ENCODE measurements around the gene MOB3A.
A peak's percentile ranks its signal among the peaks of the same experiment; 100 is the strongest.

The MOB3A gene

GRCh38 chr19:2057484-2058469, 38.3 kb downstream of the MOB3A start:
- no peak for DNase-seq

GRCh38 chr19:2056837-2057192, 39.3 kb downstream of the MOB3A start:
- no peak for DNase-seq

GRCh38 chr19:2055931-2056836, 39.9 kb downstream of the MOB3A start:
- no peak for DNase-seq

- no peak for DNase-seq
These were observed 41.4 kb downstream of the MOB3A start for GRCh38 chr19:2054763-2055162.

DNA sequence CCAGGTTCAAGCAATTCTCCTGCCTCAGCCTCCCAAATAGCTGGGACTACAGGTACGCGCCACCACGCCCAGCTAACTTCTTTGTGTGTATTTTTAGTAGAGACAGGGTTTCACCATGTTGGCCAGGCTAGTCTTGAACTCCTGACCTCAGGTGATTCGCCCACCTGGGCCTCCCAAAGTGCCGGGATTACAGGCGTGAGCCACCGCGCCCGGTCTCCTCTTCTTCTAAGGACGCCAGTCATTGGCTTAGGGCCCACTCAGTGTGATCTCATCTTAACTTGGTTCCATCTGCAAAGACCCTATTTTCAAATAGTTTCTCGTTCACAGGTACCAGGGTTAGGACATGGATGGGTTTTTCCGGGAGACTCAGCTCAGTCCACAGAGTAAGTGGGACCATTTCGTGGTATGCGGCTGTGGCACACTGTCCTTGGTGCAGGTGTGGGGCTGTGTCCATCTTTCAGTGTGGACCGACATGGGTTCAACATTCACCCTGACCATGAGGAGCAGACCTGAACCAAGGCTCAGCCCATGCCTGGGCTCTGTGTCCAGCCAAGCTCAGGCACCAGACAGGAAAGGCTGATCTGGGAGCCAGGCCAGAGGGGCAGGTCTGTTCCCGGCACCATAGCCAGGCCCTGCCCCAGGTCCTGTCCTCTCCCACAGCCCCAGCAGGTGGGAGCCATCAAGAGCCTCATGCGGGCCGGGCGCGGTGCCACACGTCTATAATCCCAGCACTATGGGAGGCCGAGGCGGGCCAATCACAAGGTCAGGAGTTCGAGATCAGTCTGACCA, 42.3 kb downstream of the MOB3A start:
- no peak for DNase-seq

DNA sequence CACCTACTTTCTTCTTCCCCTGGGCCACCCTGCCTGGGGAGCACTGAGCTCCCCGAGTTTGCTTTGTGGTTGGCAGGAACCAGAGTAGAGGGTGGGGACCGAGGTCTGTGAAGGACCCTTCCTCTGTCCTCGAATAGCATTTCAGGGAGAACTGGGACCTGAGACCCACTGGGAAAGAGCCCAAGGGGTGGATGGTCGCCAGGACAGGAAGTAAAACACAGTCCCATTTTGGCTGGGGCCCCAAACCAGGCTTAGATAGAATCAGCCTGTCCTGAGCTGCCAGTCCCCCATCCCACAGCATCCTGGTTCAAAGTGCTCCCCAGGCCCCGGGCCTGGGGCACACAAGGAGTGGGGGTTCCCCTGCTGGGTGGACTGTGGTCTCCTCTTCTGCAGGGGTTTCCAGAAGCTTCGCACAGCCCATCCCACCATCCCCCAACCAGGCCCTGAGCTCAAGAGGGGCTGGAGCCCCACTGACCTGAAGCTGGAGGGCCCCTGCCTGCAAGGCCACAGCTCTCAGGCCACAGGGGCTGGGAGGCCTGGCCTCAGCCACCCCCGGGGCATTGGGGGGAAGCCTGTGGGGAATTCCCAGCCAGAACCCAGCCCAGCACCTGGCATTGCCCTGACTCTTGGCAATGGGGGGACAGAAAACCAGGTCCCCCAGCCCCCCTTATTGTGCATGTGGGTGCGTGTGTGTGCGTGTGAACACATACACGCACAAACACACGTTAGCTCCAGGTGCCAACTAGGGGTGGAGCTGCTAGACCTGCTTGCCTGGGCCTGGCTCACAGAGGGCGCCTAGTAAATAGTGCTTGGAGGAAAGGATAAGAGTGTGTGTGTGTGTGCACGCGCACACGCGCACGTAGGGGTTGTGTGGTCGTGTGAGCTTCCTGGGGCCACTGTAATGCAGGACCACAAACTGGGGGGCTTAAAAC, 44.1 kb downstream of the MOB3A start:
- no peak for DNase-seq

GRCh38 chr19:2050991-2051772, 44.9 kb downstream of the MOB3A start, which contains the start of gene MKNK2:
TSS of gene MKNK2 (minus strand) at chr19:2051244. CDS start at chr19:2050851, 393 bp downstream.
- DNase-seq: peak; percentile 87

DNA sequence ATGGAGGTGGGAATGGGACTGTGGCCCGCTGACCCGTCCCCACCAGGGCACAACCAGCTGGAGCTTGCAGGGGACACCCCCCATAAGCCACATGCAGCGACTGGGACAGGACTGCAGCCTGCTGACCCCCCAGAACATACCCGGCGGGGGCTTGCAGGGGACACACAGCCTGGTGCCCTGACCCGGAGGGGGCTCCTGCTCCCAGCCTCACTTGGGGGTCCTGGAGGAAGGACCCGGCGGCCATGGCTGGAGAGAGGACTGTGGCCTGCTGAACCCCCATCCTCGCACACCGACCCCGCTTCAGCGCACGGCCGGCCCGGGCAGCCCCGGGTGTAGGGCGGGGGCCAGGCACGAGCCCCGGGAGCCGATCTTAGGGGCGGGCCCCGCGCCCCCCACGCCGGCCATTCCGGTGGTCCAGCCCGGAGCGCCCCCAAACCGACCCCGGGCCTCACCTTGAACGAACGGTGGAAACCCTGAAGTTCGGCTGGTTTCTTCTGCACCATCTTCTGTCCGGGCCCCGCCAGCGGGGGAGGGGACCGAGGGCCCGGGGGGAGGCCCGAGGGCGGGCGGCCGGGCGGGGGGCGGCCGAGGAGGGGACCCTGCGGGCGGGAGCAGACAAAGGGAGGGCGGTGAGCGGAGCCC, 45.7 kb downstream of the MOB3A start:
- no peak for DNase-seq

DNA sequence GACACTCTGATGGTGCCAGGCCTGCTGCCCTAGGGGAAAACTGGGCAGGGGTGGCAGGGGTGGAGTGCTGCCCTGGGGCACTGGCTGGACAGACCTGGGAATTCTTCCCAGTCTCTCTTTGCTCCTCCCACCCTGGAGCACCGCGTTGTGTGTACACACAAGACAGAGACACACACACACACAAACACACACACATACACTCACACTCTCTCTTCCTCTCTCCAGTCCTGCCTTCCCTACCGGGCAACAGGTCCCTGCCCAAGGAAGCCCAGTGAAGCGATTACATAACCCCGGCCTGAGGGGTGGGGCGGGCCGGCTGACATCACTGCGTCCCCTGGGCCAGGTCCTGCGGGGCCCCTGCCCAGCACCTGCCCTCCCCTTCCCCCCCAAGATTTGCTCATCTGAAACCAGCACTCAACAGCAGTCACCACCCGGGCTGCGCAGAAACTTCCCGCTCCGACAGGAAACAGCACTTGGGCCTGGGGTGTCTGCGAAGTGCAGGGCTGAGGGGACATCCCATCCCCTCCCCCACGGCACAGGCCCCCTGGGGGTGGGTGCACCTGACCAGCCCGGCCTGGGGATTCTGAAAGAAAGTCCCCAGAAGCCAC, 46.3 kb downstream of the MOB3A start:
- no peak for DNase-seq

GRCh38 chr19:2048959-2049740, 47.0 kb downstream of the MOB3A start:
- DNase-seq: no peak

GRCh38 chr19:2048104-2048958, 47.8 kb downstream of the MOB3A start:
- DNase-seq: no peak

- no peak for DNase-seq
These were observed 48.5 kb downstream of the MOB3A start for GRCh38 chr19:2047449-2048103.

DNA sequence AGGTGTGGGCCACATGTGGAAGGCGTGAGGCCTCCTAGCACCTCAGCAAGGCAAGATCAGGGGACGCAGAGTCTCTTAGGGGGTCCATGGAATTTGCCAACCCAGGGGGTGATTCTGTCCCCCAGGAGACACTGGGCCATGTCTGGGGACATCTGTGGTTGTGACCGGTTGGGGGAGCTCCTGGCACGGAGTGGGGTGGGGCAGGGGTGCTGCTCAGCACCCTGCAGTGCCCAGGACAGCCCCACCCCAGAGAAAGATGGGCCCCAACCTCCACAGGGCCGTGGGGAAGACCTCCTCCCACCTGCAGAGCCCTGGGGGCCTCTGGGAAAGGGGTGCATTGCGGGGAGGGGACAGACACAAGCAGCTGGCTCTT, 49.1 kb downstream of the MOB3A start:
- no peak for DNase-seq

- no peak for DNase-seq
These were observed 49.8 kb downstream of the MOB3A start for GRCh38 chr19:2046046-2046907.

DNA sequence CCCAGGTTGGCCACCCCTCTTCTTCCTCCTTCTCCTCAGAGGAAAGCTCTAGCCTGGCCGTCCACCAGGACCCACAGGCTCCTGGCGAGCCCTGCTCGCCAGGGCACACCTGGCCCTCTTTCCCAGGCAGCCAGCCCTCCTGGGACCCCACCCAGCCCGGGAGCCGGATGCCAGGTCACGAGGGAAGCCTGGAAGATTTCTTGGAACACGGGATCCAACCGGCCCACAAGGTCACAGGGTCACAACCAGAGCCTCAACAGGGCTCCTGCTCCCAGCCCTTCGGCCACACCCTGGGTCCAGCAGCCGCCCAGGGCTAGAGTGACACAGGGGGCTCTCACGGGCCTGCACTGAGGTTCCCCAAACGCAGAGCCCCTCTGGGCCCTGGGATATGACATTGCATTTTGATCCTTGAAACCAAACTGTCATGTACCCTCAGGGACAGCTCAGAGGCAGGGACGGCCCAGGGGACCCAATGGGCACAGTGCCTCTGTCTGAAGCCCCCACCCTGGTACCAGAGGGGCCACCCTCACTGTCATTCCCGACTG, 50.6 kb downstream of the MOB3A start:
- DNase-seq: no peak

All from NCI-H2107 (cell line).